NB4 (cell line): ENCODE measurements around the gene NOS1.

Source experiments
- DNase-seq: peaks from one replicate; pipeline ENCODE4 v3.0.0; 2010; ENCODE audit warnings: low read depth
- H3K4me3 ChIP-seq: one replicate; pipeline ENCODE4 v1.5.1; 2011; ENCODE audit warnings: mild to moderate bottlenecking, low read depth, low read length, moderate library complexity
- MYC ChIP-seq: IDR thresholded peaks from 2 replicates; pipeline ENCODE4 v1.6.1; 2011; ENCODE audit warnings: low read depth, low read length
- POLR2A ChIP-seq: IDR thresholded peaks from 2 replicates; pipeline ENCODE4 v1.6.1; 2011; ENCODE audit warnings: mild to moderate bottlenecking; ENCODE audit not compliant: insufficient read length; ENCODE audit errors: extremely low read depth
- TF ChIP-seq, protein P1 (sequence below): IDR thresholded peaks from one replicate; pipeline ENCODE4 v1.5.1; 2012; ENCODE audit warnings: low read depth, low read length
- TF ChIP-seq, protein P2 (sequence below): IDR thresholded peaks from 2 replicates; pipeline ENCODE4 v1.6.1; 2011; ENCODE audit warnings: low read depth, low read length

The NOS1 gene

DNA sequence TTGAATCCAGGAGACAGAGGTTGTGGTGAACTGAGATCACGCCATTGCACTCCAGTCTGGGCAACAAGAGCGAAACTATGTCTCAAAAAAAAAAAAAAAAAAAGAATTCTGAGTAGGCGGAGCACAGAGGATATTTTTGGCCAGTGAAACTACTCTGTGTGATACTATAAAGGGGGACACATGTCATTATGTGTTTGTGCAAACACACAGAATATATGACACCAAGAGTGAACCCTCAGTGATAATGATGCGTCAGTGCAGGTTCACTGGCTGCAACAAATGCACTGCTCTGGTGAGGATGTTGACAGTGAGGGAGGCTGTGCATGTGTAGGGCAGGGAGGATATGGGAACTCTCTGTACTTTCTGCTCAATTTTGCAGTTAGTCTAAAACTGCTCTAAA, 195.3 kb downstream of the NOS1 start:
- no peak for TF ChIP-seq POLR2A
- TF ChIP-seq, protein P1, sequence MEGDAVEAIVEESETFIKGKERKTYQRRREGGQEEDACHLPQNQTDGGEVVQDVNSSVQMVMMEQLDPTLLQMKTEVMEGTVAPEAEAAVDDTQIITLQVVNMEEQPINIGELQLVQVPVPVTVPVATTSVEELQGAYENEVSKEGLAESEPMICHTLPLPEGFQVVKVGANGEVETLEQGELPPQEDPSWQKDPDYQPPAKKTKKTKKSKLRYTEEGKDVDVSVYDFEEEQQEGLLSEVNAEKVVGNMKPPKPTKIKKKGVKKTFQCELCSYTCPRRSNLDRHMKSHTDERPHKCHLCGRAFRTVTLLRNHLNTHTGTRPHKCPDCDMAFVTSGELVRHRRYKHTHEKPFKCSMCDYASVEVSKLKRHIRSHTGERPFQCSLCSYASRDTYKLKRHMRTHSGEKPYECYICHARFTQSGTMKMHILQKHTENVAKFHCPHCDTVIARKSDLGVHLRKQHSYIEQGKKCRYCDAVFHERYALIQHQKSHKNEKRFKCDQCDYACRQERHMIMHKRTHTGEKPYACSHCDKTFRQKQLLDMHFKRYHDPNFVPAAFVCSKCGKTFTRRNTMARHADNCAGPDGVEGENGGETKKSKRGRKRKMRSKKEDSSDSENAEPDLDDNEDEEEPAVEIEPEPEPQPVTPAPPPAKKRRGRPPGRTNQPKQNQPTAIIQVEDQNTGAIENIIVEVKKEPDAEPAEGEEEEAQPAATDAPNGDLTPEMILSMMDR = no peak
- TF ChIP-seq, protein P2, sequence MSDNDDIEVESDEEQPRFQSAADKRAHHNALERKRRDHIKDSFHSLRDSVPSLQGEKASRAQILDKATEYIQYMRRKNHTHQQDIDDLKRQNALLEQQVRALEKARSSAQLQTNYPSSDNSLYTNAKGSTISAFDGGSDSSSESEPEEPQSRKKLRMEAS = no peak
- TF ChIP-seq MYC = no peak
- DNase-seq = no peak
- H3K4me3 ChIP-seq = no peak overlapping the region

DNA sequence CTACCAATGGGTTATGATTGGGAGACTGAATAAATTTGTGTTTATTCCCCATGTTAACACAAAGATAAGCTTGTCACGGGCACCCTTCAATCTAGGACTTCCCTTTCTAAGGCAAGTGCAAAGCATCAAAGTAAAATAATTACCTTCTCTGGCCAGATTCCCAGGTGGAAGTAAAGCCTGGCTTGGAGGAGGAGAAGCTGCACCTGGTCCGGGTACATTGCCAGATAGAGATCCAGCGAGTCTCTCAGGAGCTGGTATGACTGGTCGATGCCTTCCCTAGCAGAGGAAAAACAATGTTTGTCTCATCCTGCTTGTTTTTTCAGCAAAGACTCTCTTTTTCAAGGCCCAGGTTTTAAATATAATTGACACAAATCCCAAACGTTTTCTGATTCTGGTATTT, 196.1 kb downstream of the NOS1 start:
- no peak for DNase-seq
- no peak for TF ChIP-seq POLR2A
- TF ChIP-seq, protein P2 = no peak
- TF ChIP-seq, protein P1 = no peak
- no peak for TF ChIP-seq MYC
- no peak overlapping the region for H3K4me3 ChIP-seq

DNA sequence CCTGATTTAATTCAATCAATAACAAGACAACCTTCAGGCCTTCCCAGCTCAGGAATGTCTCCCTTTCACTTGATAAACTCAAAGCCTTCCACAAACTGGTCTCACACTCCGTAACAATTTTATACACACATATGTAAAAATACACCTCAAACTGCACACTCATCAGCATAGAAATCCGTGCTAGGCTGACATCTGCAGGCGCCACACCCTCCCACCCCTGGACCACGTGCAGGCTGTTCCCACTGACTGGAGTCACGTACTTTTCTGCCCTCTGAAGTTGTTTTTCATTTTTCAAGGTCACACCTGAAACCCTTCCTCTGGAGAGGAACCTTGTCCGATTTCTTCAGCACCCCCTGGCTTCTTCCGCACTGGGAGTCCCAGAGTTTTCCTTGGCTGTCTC, 198.8 kb downstream of the NOS1 start:
- H3K4me3 ChIP-seq = no peak overlapping the region
- no peak for DNase-seq
- TF ChIP-seq, protein P2 = no peak
- TF ChIP-seq, protein P1 = no peak
- TF ChIP-seq POLR2A (no peak), MYC (no peak)

DNA sequence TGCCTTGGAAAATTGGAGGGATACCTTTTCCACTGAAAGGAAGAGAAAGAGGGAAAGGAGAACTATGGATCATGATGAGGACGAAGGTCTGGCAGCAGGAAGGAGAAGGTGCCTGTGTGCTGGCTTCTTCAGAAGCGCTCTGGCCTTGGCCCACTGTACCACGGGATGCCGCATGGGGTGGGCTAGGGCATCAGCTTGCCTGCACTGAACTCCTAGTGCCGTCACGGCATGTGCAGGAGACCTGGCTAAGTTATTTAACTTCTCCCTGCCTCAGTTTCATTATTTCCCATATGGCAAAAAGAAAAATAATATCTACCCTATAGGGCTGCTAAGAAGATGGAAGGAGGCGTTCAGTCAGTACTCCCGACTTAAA, 199.3 kb downstream of the NOS1 start:
- no peak overlapping the region for H3K4me3 ChIP-seq
- TF ChIP-seq MYC (no peak), POLR2A (no peak)
- TF ChIP-seq, protein P2 = no peak
- TF ChIP-seq, protein P1 = no peak
- no peak for DNase-seq

DNA sequence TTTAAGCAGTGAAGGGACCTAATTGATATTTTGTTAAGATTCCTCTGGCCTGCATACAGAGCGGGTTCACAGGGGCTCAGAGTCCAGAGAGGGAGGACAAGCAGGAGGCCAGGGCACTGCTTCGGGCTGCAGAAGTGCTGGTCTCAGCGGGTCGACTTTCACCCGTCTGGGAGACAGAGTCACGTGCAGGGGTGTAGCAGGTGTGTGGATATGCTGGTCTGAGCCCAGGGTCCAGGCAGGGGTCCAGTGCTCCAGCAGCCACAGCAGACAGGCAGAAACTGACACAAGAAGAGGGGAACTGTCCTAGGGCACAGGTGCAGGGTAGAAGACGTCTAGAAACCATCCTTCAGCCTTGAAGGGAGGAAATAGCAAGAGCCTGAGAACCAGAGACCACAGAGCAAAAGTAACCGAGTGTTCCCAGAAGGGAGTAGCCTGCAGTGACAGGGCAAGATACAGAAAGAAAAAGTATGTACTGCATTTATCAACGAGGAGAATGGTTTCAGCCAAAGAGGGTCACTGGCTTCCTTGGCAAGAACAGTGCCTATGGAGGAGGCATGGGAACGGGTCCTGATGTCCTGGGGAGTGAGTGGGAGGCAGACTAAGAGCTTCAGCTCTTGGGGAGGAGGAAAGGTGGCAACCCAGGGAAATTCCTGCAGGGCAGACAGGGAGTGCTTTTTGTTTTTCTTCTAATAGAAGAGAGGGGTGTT, 199.8 kb downstream of the NOS1 start:
- no peak overlapping the region for H3K4me3 ChIP-seq
- TF ChIP-seq MYC (no peak), POLR2A (no peak)
- TF ChIP-seq, protein P2 = no peak
- TF ChIP-seq, protein P1 = no peak
- no peak for DNase-seq
